DND-41 (cell line): ENCODE data around the gene IL2RA.

Source experiments
- ATAC-seq: fragments of 200-7000 bp; cut with Tn5 transposase; 3 replicates; pipeline ENCODE4 v1.9.1; 2021; ENCODE audit warnings: low read depth; ENCODE audit not compliant: insufficient read depth
- DNase-seq: peaks from one replicate; pipeline ENCODE4 v3.0.0-alpha.2; 2020
- H2AFZ ChIP-seq: 2 replicates; pipeline ENCODE4 v1.6.0; 2012; ENCODE audit warnings: low read depth, low read length
- H3K27ac ChIP-seq: 2 replicates; pipeline ENCODE4 v1.5.1; 2012; ENCODE audit warnings: low read length, inconsistent platforms
- H3K27me3 ChIP-seq: fragments of 200-600 bp; sonication (generic); 2 replicates; pipeline ENCODE4 v1.6.0; 2012; ENCODE audit warnings: low read length, mild to moderate bottlenecking, inconsistent platforms; ENCODE audit not compliant: insufficient read depth, poor library complexity
- H3K36me3 ChIP-seq: 2 replicates; pipeline ENCODE4 v1.5.1; 2012; ENCODE audit warnings: low read length, inconsistent platforms; ENCODE audit not compliant: insufficient read depth
- H3K4me1 ChIP-seq: 2 replicates; pipeline ENCODE4 v1.5.1; 2012; ENCODE audit warnings: mild to moderate bottlenecking, low read length; ENCODE audit not compliant: insufficient read depth
- H3K4me2 ChIP-seq: 2 replicates; pipeline ENCODE4 v1.6.0; 2012; ENCODE audit warnings: mild to moderate bottlenecking, moderate library complexity, low read length, inconsistent platforms; ENCODE audit not compliant: insufficient read depth
- H3K4me3 ChIP-seq, 2 experiments: fragments of 200-600 bp in 1 of 2; shearing (Covaris generic) in 1 of 2; 2 replicates each; pipeline ENCODE4 v1.5.1; 2012 to 2016; ENCODE audit warnings: inconsistent platforms in 2 of 2, low read length in 2 of 2, mild to moderate bottlenecking in 2 of 2, low read depth in 1 of 2, moderate library complexity in 1 of 2
- H3K79me2 ChIP-seq: 2 replicates; pipeline ENCODE4 v1.6.0; 2012; ENCODE audit warnings: low read length, inconsistent platforms; ENCODE audit not compliant: insufficient read depth
- H3K9ac ChIP-seq: 2 replicates; pipeline ENCODE4 v1.6.0; 2012; ENCODE audit warnings: low read depth, mild to moderate bottlenecking, inconsistent platforms, low read length, moderate library complexity
- H3K9me3 ChIP-seq: 2 replicates; pipeline ENCODE4 v1.5.1; 2012; ENCODE audit warnings: low read length, moderate library complexity, mild to moderate bottlenecking, inconsistent platforms; ENCODE audit not compliant: insufficient read depth, severe bottlenecking
- H4K20me1 ChIP-seq: 2 replicates; pipeline ENCODE4 v1.6.0; 2012; ENCODE audit warnings: low read length; ENCODE audit not compliant: insufficient read depth
- EZH2 ChIP-seq: IDR thresholded peaks from 3 replicates; pipeline ENCODE4 v1.6.1; 2012; ENCODE audit warnings: borderline replicate concordance, low read depth, mild to moderate bottlenecking, moderate library complexity, low read length, inconsistent platforms; ENCODE audit not compliant: severe bottlenecking
- TF ChIP-seq, protein P1 (sequence below): IDR thresholded peaks from 2 replicates; pipeline ENCODE4 v1.5.1; 2012; ENCODE audit warnings: borderline replicate concordance, low read length, moderate library complexity, mild to moderate bottlenecking; ENCODE audit not compliant: poor library complexity, severe bottlenecking; ENCODE audit errors: extremely low read depth

The IL2RA gene

DNA sequence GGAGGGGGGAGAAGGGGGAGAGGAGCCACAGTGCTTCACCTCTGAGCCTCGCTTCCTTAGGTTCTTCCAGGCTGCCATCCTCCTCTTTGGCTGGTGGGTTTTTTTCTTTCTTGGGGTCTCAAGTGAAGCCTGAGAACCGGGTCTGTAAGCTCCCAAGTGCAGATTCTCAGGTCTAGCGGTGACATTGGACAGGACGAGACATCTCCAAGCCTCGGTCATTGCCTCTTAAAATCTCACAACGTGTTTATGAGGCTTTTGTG is 84.0 kb downstream of the IL2RA start:
- ATAC-seq (no peak), DNase-seq (no peak)
- Histone ChIP-seq H3K36me3 (no peaks in the 10 kb centered on the region; the same call in 1 of the 2 replicates), H3K9me3 (no peaks in the 10 kb centered on the region), H3K4me1 (peaks cover 23% of the 10 kb centered on the region), H2AFZ (peak overlapping the region; percentile 88), H3K27me3 (peaks cover 40% of the 10 kb centered on the region), H3K9ac (peak overlapping the region; percentile 73; the same call in 1 of the 2 replicates), H3K27ac (no peak overlapping the region), H3K4me2 (peak overlapping the region; percentile 100), H3K4me3 (peak overlapping the region; percentile 80 to 100; a peak in 3 of 4 replicates), H4K20me1 (no peaks in the 10 kb centered on the region), H3K79me2 (no peaks in the 10 kb centered on the region)
- TF ChIP-seq, protein P1, sequence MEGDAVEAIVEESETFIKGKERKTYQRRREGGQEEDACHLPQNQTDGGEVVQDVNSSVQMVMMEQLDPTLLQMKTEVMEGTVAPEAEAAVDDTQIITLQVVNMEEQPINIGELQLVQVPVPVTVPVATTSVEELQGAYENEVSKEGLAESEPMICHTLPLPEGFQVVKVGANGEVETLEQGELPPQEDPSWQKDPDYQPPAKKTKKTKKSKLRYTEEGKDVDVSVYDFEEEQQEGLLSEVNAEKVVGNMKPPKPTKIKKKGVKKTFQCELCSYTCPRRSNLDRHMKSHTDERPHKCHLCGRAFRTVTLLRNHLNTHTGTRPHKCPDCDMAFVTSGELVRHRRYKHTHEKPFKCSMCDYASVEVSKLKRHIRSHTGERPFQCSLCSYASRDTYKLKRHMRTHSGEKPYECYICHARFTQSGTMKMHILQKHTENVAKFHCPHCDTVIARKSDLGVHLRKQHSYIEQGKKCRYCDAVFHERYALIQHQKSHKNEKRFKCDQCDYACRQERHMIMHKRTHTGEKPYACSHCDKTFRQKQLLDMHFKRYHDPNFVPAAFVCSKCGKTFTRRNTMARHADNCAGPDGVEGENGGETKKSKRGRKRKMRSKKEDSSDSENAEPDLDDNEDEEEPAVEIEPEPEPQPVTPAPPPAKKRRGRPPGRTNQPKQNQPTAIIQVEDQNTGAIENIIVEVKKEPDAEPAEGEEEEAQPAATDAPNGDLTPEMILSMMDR = no peak
- TF ChIP-seq EZH2 = no peak

DNA sequence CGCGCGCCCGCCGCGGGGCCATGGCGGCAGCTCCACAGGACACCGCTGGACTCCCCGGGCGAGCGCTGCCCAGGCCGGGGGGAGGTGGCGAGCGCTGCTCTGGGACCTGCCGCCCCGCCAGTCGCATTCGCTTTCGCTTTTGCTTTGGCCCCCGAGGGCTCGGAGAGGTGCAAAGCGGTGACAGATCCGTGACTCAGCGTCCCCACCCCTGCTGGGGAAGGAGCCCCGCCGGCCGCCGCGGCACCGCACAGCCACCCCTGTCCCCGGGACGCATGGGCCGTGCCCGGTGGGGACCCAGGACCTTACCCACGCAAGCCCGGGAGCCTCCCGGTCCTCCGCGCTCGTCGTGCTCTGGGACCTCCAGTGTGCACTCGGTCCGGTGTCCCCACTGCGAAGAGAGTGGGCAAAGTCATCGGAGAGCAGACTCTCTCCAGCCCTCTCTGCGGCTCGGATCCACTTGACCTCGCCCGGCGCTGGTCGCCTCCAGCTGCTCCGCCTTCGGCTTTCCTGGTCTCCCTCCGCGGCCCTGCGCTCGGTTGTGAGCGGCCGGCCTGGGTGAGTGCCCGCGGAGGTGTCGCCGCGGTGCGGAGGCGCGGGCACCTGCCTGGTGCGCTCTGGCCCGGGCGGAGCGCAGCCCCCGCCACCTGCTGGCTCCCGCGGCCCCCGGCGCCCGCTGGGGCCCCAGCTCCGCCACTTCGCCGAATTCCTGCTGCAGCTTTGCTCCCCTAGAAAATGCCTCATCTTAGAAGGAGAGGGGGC is 84.5 kb downstream of the IL2RA start, which contains the start of gene IL15RA:
Gene IL15RA, minus strand, starts transcription at position 73 of the 759 bp plus-strand sequence. Its CDS starts 51 bp downstream, at position 22.
- no peaks in the 10 kb centered on the region for H3K9me3 ChIP-seq
- no peaks in the 10 kb centered on the region; the same call in 1 of the 2 replicates for H3K36me3 ChIP-seq
- peak within 1 kb of the TSS; percentile 58; the same call in 1 of the 2 replicates for H3K27ac ChIP-seq
- H3K4me2 ChIP-seq = peak within 1 kb of the TSS; percentile 100
- H3K4me3 ChIP-seq = peak within 1 kb of the TSS; percentile 80 to 100
- no peaks in the 10 kb centered on the region for H4K20me1 ChIP-seq
- no peak for TF ChIP-seq EZH2
- TF ChIP-seq, protein P1 = no peak
- peak within 1 kb of the TSS; percentile 73 for H3K9ac ChIP-seq
- peaks cover 23% of the 10 kb centered on the region for H3K4me1 ChIP-seq
- H2AFZ ChIP-seq = peak within 1 kb of the TSS; percentile 88
- no peaks in the 10 kb centered on the region for H3K79me2 ChIP-seq
- DNase-seq (peak; percentile 87), ATAC-seq (peak; percentile 88)
- H3K27me3 ChIP-seq = peaks cover 37% of the 10 kb centered on the region

DNA sequence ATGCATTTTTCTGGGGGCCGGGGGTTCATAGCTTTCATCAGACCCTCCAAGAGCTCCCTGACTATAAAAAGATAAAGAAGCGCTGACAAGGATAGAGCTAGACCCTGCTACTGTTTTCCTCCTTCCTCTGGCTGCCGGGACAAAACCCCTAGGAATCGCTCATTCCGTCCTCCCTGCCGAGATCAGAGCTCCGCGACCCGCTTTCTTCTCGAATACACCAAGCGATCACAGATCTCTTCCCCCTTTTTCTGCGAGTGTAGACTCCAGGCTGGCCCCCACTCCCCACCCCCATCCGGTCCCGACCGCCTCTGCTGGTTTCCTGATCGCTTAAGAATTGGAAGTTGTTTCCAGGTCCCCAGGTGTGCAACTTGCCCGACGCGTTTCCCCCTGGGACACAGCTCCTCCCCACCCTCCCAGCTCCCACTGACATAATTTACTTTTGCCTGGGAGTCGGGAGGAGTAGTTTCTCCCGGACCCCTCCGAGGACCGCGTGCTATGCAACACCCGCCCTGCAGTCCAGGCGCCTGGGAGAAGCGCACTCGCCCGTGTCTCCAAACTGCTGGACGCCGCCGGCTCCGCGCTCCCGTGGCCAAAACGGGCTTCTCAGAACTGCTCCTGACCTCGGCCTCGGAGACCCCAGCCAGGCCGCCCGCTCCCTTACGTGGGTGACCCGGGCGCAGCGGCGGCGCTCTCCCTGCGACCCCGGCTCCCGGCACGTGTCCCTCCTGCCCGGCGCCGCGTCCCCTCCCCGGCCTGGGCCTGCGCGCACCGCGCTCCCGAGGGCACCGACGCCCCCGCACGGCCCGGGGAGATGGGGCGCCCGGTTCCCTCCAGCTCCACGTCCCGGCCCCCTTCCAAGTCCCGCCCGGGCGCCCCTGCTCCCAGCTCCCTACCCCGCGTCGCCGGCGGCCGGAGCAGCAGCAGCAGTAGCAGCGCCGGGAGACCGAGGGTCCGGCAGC is 85.4 kb downstream of the IL2RA start:
- H3K4me3 ChIP-seq = peak overlapping the region; percentile 80 to 100
- 0 out of 2 replicates have a peak overlapping the region, but pooled peaks have one; percentile 11 for H3K27ac ChIP-seq
- H3K9ac ChIP-seq = peak overlapping the region; percentile 73
- H3K9me3 ChIP-seq = no peaks in the 10 kb centered on the region
- H4K20me1 ChIP-seq = no peaks in the 10 kb centered on the region
- ATAC-seq (peak; percentile 57), DNase-seq (peak; percentile 62)
- peaks cover 23% of the 10 kb centered on the region for H3K4me1 ChIP-seq
- H3K79me2 ChIP-seq = no peaks in the 10 kb centered on the region
- no peaks in the 10 kb centered on the region; the same call in 1 of the 2 replicates for H3K36me3 ChIP-seq
- H3K4me2 ChIP-seq = peak overlapping the region; percentile 100
- peak; percentile 61 for TF ChIP-seq EZH2
- TF ChIP-seq, protein P1 = no peak
- H3K27me3 ChIP-seq = peaks cover 37% of the 10 kb centered on the region
- peak overlapping the region; percentile 88 for H2AFZ ChIP-seq
